ENCODE data around the gene CIAO1. TPM values are rescaled to one million over a fixed set of nuclear protein-coding genes. Genes with fewer than 3 reads are reported as not detected.

The CIAO1 gene
- total RNA-seq, 1 experiment from 2014 or later, result 82.8 TPM

GRCh38 chr2:96231316-96231715 is 34.7 kb upstream of the CIAO1 start (continued):
- TF ChIP-seq ATF2 (CRISPR knock-in tag; IDR thresholded peaks at IDR 0.05; ENCODE audit: borderline replicate concordance, low read depth), result no peak
- no peak for TF ChIP-seq TP53 (CRISPR knock-in tag; IDR thresholded peaks at IDR 0.05)
- no peak for TF ChIP-seq RELA (CRISPR knock-in tag; IDR thresholded peaks at IDR 0.05; ENCODE audit: borderline replicate concordance)
- no peak for TF ChIP-seq CBFB (CRISPR knock-in tag; IDR thresholded peaks at IDR 0.05; ENCODE audit: low read depth)
- TF ChIP-seq SMAD3 (CRISPR knock-in tag; IDR thresholded peaks at IDR 0.05; ENCODE audit: borderline replicate concordance), result no peak
- TF ChIP-seq NR3C1 (CRISPR knock-in tag; conservative IDR thresholded peaks at IDR 0.05; ENCODE audit: low read depth), result no peak

GRCh38 chr2:96233436-96233835 is 32.6 kb upstream of the CIAO1 start:
- no peak for ATAC-seq
- ChIA-PET CTCF (interaction anchor here (1.3 to 2.1 kb wide), 4 partner anchors 59 to 117 kb away, joined by 4 to 7 read pairs (median 4); partner anchors contain the start of gene ASTL), POLR2A (no interaction called here)
- Mint-ChIP-seq H3K36me3 (no peaks in the 10 kb centered on the region), H3K4me3 (no peak overlapping the region), H3K27ac (no peak overlapping the region), H3K9me3 (no peaks in the 10 kb centered on the region), H3K4me1 (peaks cover 5% of the 10 kb centered on the region; the same call in 1 of the 2 replicates), H3K27me3 (ENCODE audit: low read depth) (no peaks in the 10 kb centered on the region)
- DNase-seq (ENCODE audit: low spot score), result no peak
- TF ChIP-seq IRF1 (CRISPR knock-in tag; IDR thresholded peaks at IDR 0.05) (no peak), SOX15 (CRISPR knock-in tag; IDR thresholded peaks at IDR 0.05) (no peak), ETV6 (CRISPR knock-in tag; IDR thresholded peaks at IDR 0.05) (no peak), STAT6 (CRISPR knock-in tag; conservative IDR thresholded peaks at IDR 0.05; ENCODE audit: low read depth) (no peak), CTCF (IDR thresholded peaks at IDR 0.05) (no peak), TEAD4 (CRISPR knock-in tag; IDR thresholded peaks at IDR 0.05) (no peak), NFYB (CRISPR knock-in tag; conservative IDR thresholded peaks at IDR 0.05; ENCODE audit: low read depth) (no peak), NFE2L1 (CRISPR knock-in tag; IDR thresholded peaks at IDR 0.05) (no peak), ZNF219 (CRISPR knock-in tag; IDR thresholded peaks at IDR 0.05; ENCODE audit: borderline replicate concordance) (no peak), ZNF425 (CRISPR knock-in tag; conservative IDR thresholded peaks at IDR 0.05) (no peak), ZNF396 (CRISPR knock-in tag; IDR thresholded peaks at IDR 0.05; ENCODE audit: borderline replicate concordance) (no peak), HMGXB4 (CRISPR knock-in tag; IDR thresholded peaks at IDR 0.05) (no peak), RORB (CRISPR knock-in tag; IDR thresholded peaks at IDR 0.05) (no peak), SMAD4 (CRISPR knock-in tag; IDR thresholded peaks at IDR 0.05) (no peak), MLX (CRISPR knock-in tag; IDR thresholded peaks at IDR 0.05) (no peak), ZNF671 (CRISPR knock-in tag; IDR thresholded peaks at IDR 0.05) (no peak), JAZF1 (CRISPR knock-in tag; IDR thresholded peaks at IDR 0.05) (no peak)

Measured in WTC11 (cell line).